ENCODE measurements around the gene CNTD1.

Gene CNTD1

DNA sequence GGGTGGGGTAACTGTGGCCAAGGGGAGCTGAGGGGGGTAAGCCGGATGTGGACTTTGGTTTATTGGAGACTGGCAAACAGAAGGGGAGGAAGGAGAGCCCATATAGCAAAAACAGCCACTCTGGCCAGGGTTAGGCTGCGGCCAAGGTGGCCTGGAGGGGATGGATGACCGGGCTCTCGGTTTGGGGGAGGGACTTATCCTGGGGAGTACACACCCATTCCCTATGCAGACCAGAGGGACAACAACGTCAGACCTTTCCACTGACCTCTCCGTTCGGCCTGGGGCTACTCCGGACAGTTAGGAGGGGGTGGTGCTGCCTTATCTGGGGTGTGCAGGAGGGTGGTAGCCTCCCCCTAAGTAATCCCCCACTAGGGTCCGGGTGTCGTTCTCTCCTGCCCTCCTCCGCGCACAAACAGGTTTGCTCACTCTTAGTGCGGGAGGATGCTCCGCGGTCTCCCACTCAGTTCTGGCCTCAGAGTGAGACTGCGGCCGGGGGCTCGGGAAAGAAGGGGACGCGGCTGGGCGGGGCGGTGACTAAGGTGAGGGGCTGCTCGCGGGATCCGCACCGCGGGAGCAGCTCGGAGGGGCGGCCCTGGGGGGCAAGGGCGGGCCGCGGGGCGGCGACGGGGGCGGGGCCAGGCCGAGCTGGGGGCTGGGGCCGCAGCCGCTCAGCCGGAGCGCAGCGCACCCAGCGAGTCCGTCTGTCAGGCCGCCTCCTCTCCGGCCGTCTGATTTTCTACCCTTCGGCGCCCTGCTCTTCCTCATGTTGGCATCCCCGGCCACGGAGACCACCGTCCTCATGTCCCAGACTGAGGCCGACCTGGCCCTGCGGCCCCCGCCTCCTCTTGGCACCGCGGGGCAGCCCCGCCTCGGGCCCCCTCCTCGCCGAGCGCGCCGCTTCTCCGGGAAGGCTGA, 18.5 kb upstream of the CNTD1 start, which contains the start of gene WNK4:
WNK4 (plus strand) TSS at position 675 of the 915 bp plus-strand sequence; CDS start at position 764, 89 bp downstream.
- DNase-seq, result no peak

- DNase-seq, result no peak
Measured at GRCh38 chr17:42780851-42781638, 17.6 kb upstream of the CNTD1 start.

DNA sequence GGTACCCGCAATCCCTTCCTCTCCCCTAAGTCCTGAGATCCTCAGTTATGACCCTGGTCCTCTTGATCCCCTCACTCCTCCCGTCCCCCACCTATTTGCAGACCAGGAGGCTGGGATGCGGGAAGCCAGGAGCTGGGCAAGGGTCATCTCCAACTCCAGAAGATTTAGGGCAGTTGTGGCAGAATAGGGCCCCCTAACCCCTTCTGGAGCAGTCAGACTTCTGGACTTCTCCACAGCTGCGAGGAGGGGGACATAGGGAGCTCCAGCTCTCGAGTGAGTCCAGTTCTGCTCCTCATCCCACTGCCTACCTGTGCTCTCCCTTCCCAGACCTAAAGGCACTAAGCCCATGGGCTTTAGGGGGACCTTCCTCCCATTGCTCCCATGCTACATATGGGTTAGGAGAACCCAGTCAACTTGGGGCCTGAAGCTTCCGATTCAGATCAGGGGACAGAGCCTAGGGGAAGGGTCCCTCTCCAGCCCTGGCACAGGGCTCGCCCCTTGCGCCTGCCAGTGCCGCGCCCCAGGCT, 17.0 kb upstream of the CNTD1 start:
- DNase-seq, result no peak

GRCh38 chr17:42782166-42783061, 16.2 kb upstream of the CNTD1 start:
- DNase-seq, result no peak

DNA sequence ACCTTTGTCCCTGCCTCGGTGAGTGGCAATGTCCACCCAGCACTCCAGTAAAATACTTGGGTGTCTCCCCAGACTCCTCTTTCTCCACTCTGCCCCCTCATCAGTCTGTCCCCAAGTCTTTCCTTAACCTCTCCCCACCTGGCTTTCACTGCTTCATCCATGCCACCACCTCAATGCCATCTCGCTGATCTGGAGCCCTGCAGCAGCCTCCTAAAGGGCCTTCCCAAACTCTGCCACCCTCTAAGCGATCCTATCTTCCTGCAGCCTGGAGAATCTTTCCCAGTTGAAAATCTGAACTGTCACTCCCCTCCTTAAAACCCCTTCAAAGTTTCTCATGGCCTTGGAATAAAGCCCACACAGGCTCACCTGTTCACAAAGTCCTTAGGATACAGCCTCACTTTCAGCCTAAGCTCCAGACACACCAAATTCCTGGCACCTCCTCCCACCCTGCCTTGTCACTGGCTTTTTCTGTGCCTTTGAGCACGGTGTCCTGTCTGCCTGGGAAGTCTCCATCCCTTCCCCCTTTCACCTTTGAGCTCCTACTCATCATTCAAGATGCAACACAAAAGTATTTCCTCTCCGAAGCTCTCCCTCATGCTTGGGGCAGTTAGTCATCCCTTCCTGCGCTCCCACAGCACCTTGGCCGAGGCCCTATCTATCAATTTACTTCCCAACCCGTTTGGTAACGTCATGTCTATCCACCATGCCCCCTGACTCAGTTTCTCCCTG, 15.4 kb upstream of the CNTD1 start:
- DNase-seq, result no peak

GRCh38 chr17:42783791-42784138, 14.9 kb upstream of the CNTD1 start:
- DNase-seq, result no peak

DNA sequence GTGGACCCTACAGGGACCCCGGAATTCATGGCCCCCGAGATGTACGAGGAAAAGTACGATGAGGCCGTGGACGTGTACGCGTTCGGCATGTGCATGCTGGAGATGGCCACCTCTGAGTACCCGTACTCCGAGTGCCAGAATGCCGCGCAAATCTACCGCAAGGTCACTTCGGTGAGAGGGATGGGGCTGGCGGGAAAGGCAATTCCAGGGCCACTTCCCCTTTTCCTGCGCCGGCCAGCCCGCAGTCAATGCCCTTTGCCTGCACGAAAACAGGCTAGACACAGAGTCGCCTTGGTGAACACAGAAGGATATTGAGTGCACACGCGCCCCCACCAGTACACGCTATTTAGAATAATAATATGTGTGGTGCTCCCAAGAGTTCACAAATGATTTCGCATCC, 14.3 kb upstream of the CNTD1 start:
- DNase-seq, result no peak

DNA sequence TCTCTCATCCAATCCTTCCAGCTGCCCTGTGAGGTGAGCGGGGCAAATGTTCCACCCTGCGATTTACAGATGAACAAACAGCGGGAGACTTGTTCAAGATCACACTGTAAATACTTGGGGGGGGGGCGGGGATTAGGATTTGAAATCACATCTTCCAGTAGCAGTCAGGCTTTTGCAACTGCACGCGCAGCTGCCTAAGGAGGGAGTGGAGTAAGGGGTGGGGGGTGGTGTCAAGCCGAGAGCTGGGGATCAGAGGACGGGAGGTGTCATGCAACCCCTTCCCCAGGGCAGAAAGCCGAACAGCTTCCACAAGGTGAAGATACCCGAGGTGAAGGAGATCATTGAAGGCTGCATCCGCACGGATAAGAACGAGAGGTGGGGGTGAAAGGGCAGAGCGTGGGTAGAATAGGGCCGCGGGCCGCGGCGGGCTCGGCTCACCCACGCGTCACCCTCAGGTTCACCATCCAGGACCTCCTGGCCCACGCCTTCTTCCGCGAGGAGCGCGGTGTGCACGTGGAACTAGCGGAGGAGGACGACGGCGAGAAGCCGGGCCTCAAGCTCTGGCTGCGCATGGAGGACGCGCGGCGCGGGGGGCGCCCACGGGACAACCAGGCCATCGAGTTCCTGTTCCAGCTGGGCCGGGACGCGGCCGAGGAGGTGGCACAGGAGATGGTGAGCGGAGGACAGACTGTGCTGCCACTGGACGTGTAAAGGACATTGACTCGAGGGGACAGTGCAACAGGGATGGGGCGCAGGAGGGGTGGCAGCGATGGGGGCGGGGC, 13.7 kb upstream of the CNTD1 start:
- no peak for DNase-seq

GRCh38 chr17:42787266-42787665, 11.4 kb upstream of the CNTD1 start:
- no peak for DNase-seq

DNA sequence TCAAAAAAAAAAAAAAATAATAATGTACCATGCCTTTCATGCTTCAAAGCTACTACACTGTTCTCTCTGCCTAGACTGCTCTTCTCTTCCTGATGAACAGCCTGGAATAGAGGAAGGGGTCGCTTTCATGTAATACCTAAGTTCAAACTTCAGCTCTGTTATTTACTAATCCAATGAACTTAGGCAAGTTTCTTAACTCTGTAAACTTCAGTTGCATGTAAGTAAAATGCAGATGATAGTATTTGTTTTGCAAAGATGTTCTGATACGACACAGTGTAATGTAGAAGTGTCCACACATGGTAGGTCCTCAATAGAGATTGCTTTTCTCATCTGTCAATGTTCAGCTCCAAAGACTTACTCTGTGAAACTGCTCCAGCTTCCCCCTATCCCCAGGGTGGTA, 6.7 kb upstream of the CNTD1 start:
- DNase-seq, result no peak

GRCh38 chr17:42792545-42792944, 6.1 kb upstream of the CNTD1 start:
- no peak for DNase-seq

DNA sequence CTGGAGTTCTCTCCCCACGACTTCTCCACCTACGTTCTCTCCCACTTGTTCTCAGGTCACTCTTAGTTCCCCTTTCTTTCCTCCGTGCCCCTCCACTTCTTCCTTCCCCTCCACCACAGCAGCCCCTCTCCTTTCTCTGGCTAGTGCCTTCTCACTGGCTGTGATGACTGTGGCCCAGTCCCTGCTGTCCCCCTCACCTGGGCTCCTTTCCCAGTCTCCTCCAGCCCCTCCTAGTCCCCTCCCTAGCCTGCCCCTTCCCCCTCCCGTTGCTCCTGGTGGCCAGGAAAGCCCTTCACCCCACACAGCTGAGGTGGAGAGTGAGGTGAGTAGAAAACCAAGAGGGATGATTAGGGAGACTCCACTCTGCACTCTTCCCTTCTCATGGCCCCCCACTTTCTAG, 3.6 kb upstream of the CNTD1 start:
- no peak for DNase-seq

- DNase-seq, result no peak
Measured at GRCh38 chr17:42795465-42795864, 3.2 kb upstream of the CNTD1 start.

DNA sequence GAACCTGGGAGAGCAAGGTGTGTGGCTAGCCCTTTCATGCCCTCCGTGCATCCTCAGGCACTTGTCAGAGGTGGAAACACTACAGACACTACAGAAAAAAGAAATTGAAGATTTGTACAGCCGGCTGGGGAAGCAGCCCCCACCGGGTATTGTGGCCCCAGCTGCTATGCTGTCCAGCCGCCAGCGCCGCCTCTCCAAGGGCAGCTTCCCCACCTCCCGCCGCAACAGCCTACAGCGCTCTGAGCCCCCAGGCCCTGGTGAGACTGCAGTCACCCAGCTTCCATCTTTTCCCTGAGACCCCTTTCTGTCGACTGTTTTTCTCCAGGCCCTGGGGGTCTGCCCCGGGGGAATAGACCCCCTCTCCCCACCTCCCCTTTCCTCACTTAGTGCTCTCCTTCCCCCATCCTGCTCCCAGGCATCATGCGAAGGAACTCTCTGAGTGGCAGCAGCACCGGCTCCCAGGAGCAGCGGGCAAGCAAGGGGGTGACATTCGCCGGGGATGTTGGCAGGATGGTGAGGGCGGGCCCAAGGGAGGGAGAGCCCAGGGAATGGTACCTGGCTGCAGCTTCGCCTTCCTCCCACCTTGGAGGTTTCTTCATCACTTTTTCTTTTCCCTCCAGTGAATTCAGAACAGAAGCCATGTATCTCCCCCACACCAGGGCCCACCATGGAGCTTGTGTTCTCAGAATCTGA, 2.4 kb upstream of the CNTD1 start:
- no peak for DNase-seq

- DNase-seq, result no peak
Measured at GRCh38 chr17:42797067-42798007, 1.3 kb upstream of the CNTD1 start.

GRCh38 chr17:42798011-42798382, 664 bp upstream of the CNTD1 start:
- DNase-seq, result no peak

DNA sequence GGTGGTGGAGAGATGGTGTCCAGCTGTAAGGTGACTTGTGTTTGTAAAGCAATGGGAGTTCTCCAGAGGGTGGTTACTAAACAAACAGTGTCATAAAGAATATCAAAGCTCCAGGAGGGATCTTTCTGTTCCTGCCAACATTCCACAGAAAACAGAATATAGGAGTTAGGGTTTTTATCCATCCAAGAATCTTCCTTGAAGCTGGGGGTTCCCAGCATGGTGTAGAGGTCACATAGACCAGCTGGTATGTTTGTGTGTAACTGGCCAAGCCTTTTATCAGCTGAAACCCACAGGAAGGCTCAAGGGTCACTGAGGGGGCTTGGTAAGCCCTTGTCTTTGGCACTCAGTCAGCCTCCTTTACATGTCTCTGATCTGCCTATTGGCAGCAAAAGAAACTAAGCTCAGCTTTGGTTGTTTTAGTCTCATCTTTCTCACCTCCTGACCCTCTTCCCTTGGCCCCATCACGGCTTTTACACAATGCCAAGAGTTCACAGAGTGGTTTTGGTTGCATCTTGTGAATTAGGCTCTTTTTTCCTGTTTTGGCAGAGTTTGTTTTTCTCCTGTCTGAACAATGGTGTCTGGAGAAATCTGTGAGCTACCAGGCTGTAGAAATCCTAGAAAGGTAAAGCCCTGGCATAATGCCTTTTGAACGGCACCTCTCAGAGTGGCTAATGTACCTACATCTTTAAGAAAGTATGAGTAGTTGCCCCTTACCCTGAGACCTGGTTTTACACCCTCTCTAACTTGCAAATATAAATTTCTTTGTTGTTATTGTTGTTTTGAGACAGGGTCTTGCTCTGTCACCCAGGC, 4.6 kb downstream of the CNTD1 start:
- no peak for DNase-seq

DNA sequence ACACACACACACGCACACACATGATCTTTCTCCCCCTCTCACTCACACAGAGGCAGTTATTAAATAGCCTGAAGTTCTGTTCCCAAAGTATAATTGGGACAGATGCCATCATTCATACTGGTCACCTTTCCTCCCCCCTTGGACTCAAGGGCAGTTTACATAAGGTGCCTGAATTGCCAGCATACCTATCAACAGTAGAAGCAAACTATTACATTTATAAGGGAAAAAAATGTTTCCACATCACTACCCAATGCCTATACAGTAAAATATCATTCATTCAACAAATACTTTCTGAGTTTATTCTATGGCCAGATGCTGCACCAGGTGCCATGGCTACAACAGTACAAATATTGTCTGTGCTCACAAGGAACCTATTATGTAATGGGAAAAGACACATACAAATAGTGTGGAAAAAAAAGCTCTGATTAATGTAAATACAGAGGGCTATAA, 6.3 kb downstream of the CNTD1 start:
- DNase-seq, result no peak

All from OCI-M1 (cell line).